ENCODE results near the gene CCDC112.
"Not testable (repeated sequence)": the region's sequence is repeated elsewhere in the genome, so short reads cannot be mapped to it uniquely, and the experiment has no call there.

Gene CCDC112

GRCh38 chr5:115336964-115337363 is 40.5 kb upstream of the CCDC112 start:
- no peak overlapping the region for H3K27ac ChIP-seq
- TF ChIP-seq ZFX (IDR thresholded peaks at IDR 0.05; ENCODE audit: borderline replicate concordance) (no peak), CTCF (IDR thresholded peaks at IDR 0.05) (no peak)

- no peak overlapping the region for H3K27ac ChIP-seq
- no peak for TF ChIP-seq ZFX (IDR thresholded peaks at IDR 0.05; ENCODE audit: borderline replicate concordance)
- no peak for TF ChIP-seq CTCF (IDR thresholded peaks at IDR 0.05)
These were observed 39.8 kb upstream of the CCDC112 start for GRCh38 chr5:115336201-115336720.

- TF ChIP-seq CTCF (IDR thresholded peaks at IDR 0.05) (no peak), ZFX (IDR thresholded peaks at IDR 0.05; ENCODE audit: borderline replicate concordance) (no peak)
- H3K27ac ChIP-seq, result no peak overlapping the region
These were observed 38.8 kb upstream of the CCDC112 start for GRCh38 chr5:115335301-115335700.

GRCh38 chr5:115333164-115333563 is 36.7 kb upstream of the CCDC112 start:
- TF ChIP-seq CTCF (IDR thresholded peaks at IDR 0.05) (no peak), ZFX (IDR thresholded peaks at IDR 0.05; ENCODE audit: borderline replicate concordance) (no peak)
- H3K27ac ChIP-seq, result no peak overlapping the region

- TF ChIP-seq CTCF (IDR thresholded peaks at IDR 0.05), result no peak
- TF ChIP-seq ZFX (IDR thresholded peaks at IDR 0.05; ENCODE audit: borderline replicate concordance), result no peak
- no peak overlapping the region for H3K27ac ChIP-seq
These were observed 34.4 kb upstream of the CCDC112 start for GRCh38 chr5:115330830-115331229.

GRCh38 chr5:115329475-115329874 is 33.0 kb upstream of the CCDC112 start:
- TF ChIP-seq ZFX (IDR thresholded peaks at IDR 0.05; ENCODE audit: borderline replicate concordance) (no peak), CTCF (IDR thresholded peaks at IDR 0.05) (no peak)
- H3K27ac ChIP-seq, result no peak overlapping the region

GRCh38 chr5:115328617-115329274 is 32.3 kb upstream of the CCDC112 start:
- H3K27ac ChIP-seq, result not testable (repeated sequence)

All from 22Rv1 (cell line).